Osteocyte (in vitro differentiated cells): ENCODE results near the gene TBPL2. TPM values are rescaled to one million over a fixed set of nuclear protein-coding genes. Genes with fewer than 3 reads are reported as not detected.
A peak's percentile ranks its signal among the peaks of the same experiment; 100 is the strongest.
"Not testable (repeated sequence)": the region's sequence is repeated elsewhere in the genome, so short reads cannot be mapped to it uniquely, and the experiment has no call there.

ENCODE experiments used
- DNase-seq: peaks from one replicate; pipeline ENCODE4 v3.0.0; 2021; ENCODE audit warnings: mixed read lengths; ENCODE audit not compliant: unreplicated experiment; ENCODE audit errors: extremely low spot score
- H3K27ac Mint-ChIP-seq: one replicate; pipeline ENCODE4 v1.8.0; 2021; ENCODE audit warnings: mild to moderate bottlenecking, mixed read lengths; ENCODE audit not compliant: unreplicated experiment
- H3K27me3 Mint-ChIP-seq: one replicate; pipeline ENCODE4 v1.8.0; 2021; ENCODE audit warnings: mixed read lengths; ENCODE audit not compliant: unreplicated experiment
- H3K36me3 Mint-ChIP-seq: one replicate; pipeline ENCODE4 v1.8.0; 2021; ENCODE audit warnings: mixed read lengths; ENCODE audit not compliant: unreplicated experiment
- H3K4me1 Mint-ChIP-seq: one replicate; pipeline ENCODE4 v1.8.0; 2021; ENCODE audit warnings: mixed read lengths; ENCODE audit not compliant: unreplicated experiment
- H3K4me3 Mint-ChIP-seq: one replicate; pipeline ENCODE4 v1.8.0; 2021; ENCODE audit warnings: mild to moderate bottlenecking, moderate library complexity, mixed read lengths; ENCODE audit not compliant: unreplicated experiment
- H3K9me3 Mint-ChIP-seq: one replicate; pipeline ENCODE4 v1.8.0; 2021; ENCODE audit warnings: mixed read lengths; ENCODE audit not compliant: unreplicated experiment
- CTCF ChIP-seq: fragments of 200-600 bp; sonication (generic); IDR thresholded peaks from 2 replicates; pipeline ENCODE4 v1.5.0; 2021; ENCODE audit warnings: antibody characterized with exemption, mild to moderate bottlenecking, moderate library complexity
- long read RNA-seq: library from polyadenylated mRNA; unstranded; transcript quantifications from one replicate; pipeline ENCODE4 v2.0.0, GENCODE V29; 2021
- total RNA-seq: library from RNA; stranded (reverse); gene quantifications from 2 replicates; pipeline ENCODE4 v1.2.1, GENCODE V29; 2021

Gene TBPL2
- not detected in 2 replicates for total RNA-seq
- long read RNA-seq: 0 reads

- no peaks in the 10 kb centered on the region for H3K36me3 Mint-ChIP-seq
- H3K27ac Mint-ChIP-seq: no peak within 1 kb of the TSS
- H3K4me1 Mint-ChIP-seq: peaks cover 4% of the 10 kb centered on the region
- DNase-seq: peak; percentile 81
- no peak within 1 kb of the TSS for H3K4me3 Mint-ChIP-seq
- H3K27me3 Mint-ChIP-seq: peaks cover 24% of the 10 kb centered on the region
- peaks cover 5% of the 10 kb centered on the region for H3K9me3 Mint-ChIP-seq
- TF ChIP-seq CTCF: no peak
These were observed at the start of gene TBPL2 for GRCh38 chr14:55440385-55440784. Gene TBPL2, minus strand, starts transcription at chr14:55440616. Its CDS starts 167 bp downstream, at chr14:55440449.

DNA sequence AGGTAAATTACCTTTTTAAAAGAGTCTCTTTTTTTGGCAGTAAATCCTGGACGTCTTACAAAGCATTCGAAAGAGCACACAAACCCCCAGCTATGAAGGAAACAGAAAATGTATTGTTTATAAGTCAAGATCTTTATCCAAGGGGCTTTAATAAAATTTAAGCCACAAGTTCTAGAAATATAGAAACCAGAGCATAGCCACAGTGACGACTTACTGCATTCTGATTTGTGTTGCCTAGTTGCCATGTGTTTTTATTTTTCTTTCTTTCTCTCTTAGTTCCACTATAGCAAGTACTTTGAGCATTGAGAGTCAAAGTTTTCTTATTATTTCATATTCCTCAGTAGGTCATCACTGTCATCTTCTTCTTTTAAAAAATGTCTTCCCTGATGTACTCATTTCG is 47.8 kb upstream of the TBPL2 start:
- H3K27me3 Mint-ChIP-seq: peaks cover 7% of the 10 kb centered on the region
- H3K27ac Mint-ChIP-seq: no peak overlapping the region
- no peaks in the 10 kb centered on the region for H3K36me3 Mint-ChIP-seq
- H3K4me1 Mint-ChIP-seq: peaks cover 3% of the 10 kb centered on the region
- DNase-seq: no peak
- no peaks in the 10 kb centered on the region for H3K9me3 Mint-ChIP-seq
- H3K4me3 Mint-ChIP-seq: no peak overlapping the region
- TF ChIP-seq CTCF: no peak

- no peak overlapping the region for H3K4me3 Mint-ChIP-seq
- H3K36me3 Mint-ChIP-seq: no peaks in the 10 kb centered on the region
- no peaks in the 10 kb centered on the region for H3K9me3 Mint-ChIP-seq
- peaks cover 4% of the 10 kb centered on the region for H3K27me3 Mint-ChIP-seq
- no peak for DNase-seq
- H3K27ac Mint-ChIP-seq: no peak overlapping the region
- H3K4me1 Mint-ChIP-seq: peaks cover 8% of the 10 kb centered on the region
- no peak for TF ChIP-seq CTCF
These were observed 42.7 kb upstream of the TBPL2 start for GRCh38 chr14:55482936-55483605.

DNA sequence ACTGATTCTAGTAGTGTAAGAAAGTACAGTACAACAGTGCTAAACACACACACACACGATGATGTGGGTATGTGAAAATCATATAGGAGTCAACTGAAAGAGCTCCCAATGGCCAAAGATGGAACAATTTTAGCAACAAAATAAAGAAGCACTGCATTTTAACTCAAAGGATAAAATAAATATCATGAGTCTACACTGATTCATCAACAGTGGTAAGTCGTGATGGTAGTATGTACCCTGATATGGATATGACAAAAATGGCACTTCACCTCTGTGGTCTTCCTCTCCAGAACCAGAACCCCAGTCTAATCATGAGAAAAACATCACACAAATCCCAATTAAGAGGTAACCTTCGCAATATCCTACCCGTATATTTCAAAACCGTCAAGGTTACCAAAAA is 41.4 kb upstream of the TBPL2 start:
- no peaks in the 10 kb centered on the region for H3K9me3 Mint-ChIP-seq
- H3K4me1 Mint-ChIP-seq: peaks cover 9% of the 10 kb centered on the region
- H3K27me3 Mint-ChIP-seq: peaks cover 2% of the 10 kb centered on the region
- TF ChIP-seq CTCF: no peak
- H3K4me3 Mint-ChIP-seq: no peak overlapping the region
- DNase-seq: no peak
- H3K36me3 Mint-ChIP-seq: no peaks in the 10 kb centered on the region
- H3K27ac Mint-ChIP-seq: no peak overlapping the region

DNA sequence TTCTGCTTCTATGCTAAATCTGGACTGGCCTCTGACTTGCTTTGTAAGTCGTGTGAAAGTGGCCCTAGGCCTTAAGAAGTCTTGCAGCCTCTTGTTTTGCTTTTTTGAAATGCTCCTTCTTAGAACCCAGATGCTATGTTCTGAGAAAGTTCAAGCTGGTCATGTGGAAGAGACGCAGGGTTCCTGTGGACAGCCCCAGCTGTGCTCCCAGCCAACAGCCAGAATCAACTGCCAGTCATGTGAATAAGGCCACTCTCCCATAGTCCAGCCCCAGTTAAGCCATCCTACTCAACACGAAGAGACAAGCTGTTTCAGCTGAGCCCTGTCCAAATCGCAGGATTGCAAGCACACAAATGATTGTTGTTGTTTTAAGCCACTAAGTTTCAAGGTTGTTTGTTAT is 37.3 kb upstream of the TBPL2 start:
- Mint-ChIP-seq H3K27me3 (peaks cover 2% of the 10 kb centered on the region), H3K4me1 (peaks cover 1% of the 10 kb centered on the region), H3K36me3 (no peaks in the 10 kb centered on the region), H3K27ac (no peak overlapping the region), H3K9me3 (no peaks in the 10 kb centered on the region), H3K4me3 (no peak overlapping the region)
- no peak for TF ChIP-seq CTCF
- DNase-seq: no peak

DNA sequence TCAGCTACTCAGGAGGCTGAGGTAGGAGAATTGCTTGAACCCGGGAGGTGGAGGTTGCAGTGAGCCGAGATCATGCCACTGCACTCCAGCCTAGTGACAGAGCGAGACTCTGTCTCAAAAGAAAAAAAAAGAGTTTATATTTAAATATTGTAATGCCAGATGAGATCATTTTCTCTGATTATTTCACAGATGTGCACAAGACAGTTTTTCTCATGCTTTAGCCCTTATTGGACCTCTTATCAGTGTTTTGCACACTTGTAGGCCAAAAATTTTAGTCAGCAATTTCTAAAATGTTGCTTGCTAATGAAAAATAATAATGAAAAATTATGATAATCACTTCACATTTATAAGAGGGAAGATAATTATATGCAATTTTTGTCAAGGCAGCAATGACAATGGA is 36.0 kb upstream of the TBPL2 start:
- H3K4me3 Mint-ChIP-seq, H3K36me3 Mint-ChIP-seq, H3K27me3 Mint-ChIP-seq, H3K27ac Mint-ChIP-seq, H3K4me1 Mint-ChIP-seq, DNase-seq, H3K9me3 Mint-ChIP-seq: not testable (repeated sequence)
